ENCODE data around the gene HAUS2.
"Not testable (repeated sequence)": the region's sequence is repeated elsewhere in the genome, so short reads cannot be mapped to it uniquely, and the experiment has no call there.

The HAUS2 gene

DNA sequence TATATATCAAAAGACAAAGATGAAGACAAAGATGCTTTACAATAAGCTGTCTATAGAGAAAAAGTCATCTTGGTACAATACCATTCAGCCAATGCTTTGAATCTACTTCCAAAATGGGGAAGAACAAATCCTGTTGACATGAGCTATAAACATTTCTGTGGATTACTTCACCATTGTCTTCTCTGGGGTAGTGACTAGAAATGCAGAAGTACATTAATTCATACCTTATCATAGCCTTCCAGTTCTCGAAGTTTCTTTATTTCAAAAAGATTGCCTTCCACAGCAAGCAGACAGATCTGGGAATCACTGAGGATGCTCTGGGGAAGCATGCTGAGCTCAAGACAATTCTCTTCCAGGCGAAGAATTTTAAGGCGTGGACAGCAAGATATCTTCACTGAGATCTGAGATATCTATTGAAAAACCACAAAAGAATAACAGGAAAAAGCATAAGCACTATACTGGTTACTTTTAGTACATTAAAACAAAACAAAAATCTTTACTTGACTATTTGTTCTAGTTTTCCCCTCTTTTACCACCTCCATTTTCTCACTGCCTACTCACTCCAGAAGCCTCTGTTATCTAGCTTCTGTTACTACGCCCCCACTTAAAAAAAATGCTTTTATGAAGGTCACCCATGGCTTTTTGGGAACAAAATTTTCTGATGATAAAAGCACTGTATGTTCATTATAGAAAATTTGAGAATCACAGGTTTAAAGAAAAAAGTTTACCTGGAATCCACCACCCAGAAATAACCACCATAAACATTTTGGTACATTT, 3.6 kb upstream of the HAUS2 start:
- no peak overlapping the region for H3K4me3 ChIP-seq (ENCODE audit: low read depth, low read length)
- no peak for DNase-seq (ENCODE audit: low read depth, low spot score)
- TF ChIP-seq CTCF (IDR thresholded peaks at IDR 0.05; ENCODE audit: low read depth, low read length), result no peak
- in situ Hi-C loops (cut with HindIII; ENCODE audit: low sequenced_read_pairs), result no loop called here

DNA sequence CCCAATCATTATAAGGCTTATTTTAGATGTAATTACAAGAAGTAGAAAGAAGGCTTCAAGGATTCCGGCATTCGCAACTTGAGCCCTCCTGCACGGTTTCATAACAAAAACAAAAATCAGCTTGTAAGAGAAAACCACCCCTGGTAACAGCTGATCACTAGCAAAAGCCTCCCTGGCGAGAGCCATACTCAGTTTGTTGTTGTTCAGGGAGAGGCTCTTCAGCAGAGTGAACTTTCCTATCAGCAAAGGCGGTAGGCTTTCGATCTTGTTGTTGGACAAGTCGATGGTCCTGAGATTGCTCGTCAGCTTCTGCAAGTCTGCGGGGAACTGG, 755 bp upstream of the HAUS2 start:
- DNase-seq (ENCODE audit: low read depth, low spot score), result no peak
- in situ Hi-C loops (cut with HindIII; ENCODE audit: low sequenced_read_pairs), result no loop called here
- H3K4me3 ChIP-seq (ENCODE audit: low read depth, low read length), result peak overlapping the region; percentile 81

GRCh38 chr15:42549032-42549491, 424 bp downstream of the HAUS2 start:
- in situ Hi-C loops (cut with HindIII; ENCODE audit: low sequenced_read_pairs), result no loop called here
- peak overlapping the region; percentile 81 for H3K4me3 ChIP-seq (ENCODE audit: low read depth, low read length)
- no peak for DNase-seq (ENCODE audit: low read depth, low spot score)
- TF ChIP-seq CTCF (IDR thresholded peaks at IDR 0.05; ENCODE audit: low read depth, low read length), result no peak

More for the DNA sequence above, 755 bp upstream of the HAUS2 start:
- TF ChIP-seq CTCF (IDR thresholded peaks at IDR 0.05; ENCODE audit: low read depth, low read length), result no peak

- DNase-seq (ENCODE audit: low read depth, low spot score), result no peak
- in situ Hi-C loops (cut with HindIII; ENCODE audit: low sequenced_read_pairs), result no loop called here
- H3K4me3 ChIP-seq (ENCODE audit: low read depth, low read length), result peak overlapping the region; percentile 81
- no peak for TF ChIP-seq CTCF (IDR thresholded peaks at IDR 0.05; ENCODE audit: low read depth, low read length)
These were observed 1.2 kb downstream of the HAUS2 start for GRCh38 chr15:42549741-42550392.

GRCh38 chr15:42553554-42553953, 4.9 kb downstream of the HAUS2 start:
- no peak for TF ChIP-seq CTCF (IDR thresholded peaks at IDR 0.05; ENCODE audit: low read depth, low read length)
- no peak for DNase-seq (ENCODE audit: low read depth, low spot score)
- H3K4me3 ChIP-seq (ENCODE audit: low read depth, low read length), result no peak overlapping the region
- in situ Hi-C loops (cut with HindIII; ENCODE audit: low sequenced_read_pairs), result no loop called here

GRCh38 chr15:42556550-42557207, 8.0 kb downstream of the HAUS2 start:
- DNase-seq (ENCODE audit: low read depth, low spot score); H3K4me3 ChIP-seq (ENCODE audit: low read depth, low read length); in situ Hi-C loops (cut with HindIII; ENCODE audit: low sequenced_read_pairs): not testable (repeated sequence)

DNA sequence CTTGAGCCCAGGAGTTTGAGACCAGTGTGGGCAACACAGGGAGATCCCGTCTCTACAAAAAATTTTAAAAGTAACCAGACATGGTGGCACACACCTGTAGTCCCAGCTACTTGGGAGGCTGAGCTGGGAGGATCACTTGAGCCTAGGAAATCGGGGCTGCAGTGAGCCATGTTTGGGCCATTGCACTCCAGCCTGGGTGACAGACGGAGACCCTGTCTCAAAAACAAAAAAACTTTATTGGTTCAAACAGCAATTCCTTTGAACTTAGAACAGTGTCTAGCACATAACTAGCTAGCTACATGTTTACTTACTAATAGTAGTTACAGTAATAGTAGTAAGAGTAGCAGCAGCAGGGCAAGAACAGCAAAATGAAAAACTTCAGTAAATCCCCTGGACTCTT, 10.1 kb downstream of the HAUS2 start:
- no peak for DNase-seq (ENCODE audit: low read depth, low spot score)
- TF ChIP-seq CTCF (IDR thresholded peaks at IDR 0.05; ENCODE audit: low read depth, low read length), result no peak
- no peak overlapping the region for H3K4me3 ChIP-seq (ENCODE audit: low read depth, low read length)
- in situ Hi-C loops (cut with HindIII; ENCODE audit: low sequenced_read_pairs), result no loop called here
